T-helper 9 cell (primary cell): ENCODE results near the gene RNF112.
A peak's percentile ranks its signal among the peaks of the same experiment; 100 is the strongest.
"Not testable (repeated sequence)": the region's sequence is repeated elsewhere in the genome, so short reads cannot be mapped to it uniquely, and the experiment has no call there.

Experiments
- DNase-seq: peaks from one replicate; pipeline ENCODE4 v3.0.0-alpha.2; 2020

RNF112 gene

GRCh38 chr17:19415806-19416775 lies 5.1 kb downstream of the RNF112 start:
- no peak for DNase-seq

GRCh38 chr17:19417611-19418010 lies 6.6 kb downstream of the RNF112 start:
- no peak for DNase-seq

- DNase-seq = no peak
Observed at GRCh38 chr17:19418251-19418992, 7.4 kb downstream of the RNF112 start.

- no peak for DNase-seq
Observed at GRCh38 chr17:19421219-19421618, 10.2 kb downstream of the RNF112 start.

- DNase-seq = no peak
Observed at GRCh38 chr17:19421926-19422325, 10.9 kb downstream of the RNF112 start.

- no peak for DNase-seq
Observed at GRCh38 chr17:19424934-19425868, 14.2 kb downstream of the RNF112 start.

GRCh38 chr17:19426631-19427030 lies 15.6 kb downstream of the RNF112 start:
- DNase-seq = no peak

GRCh38 chr17:19431691-19432090 lies 20.7 kb downstream of the RNF112 start:
- DNase-seq = no peak

- no peak for DNase-seq
Observed at GRCh38 chr17:19433255-19433654, 22.2 kb downstream of the RNF112 start.

- DNase-seq = no peak
Observed at GRCh38 chr17:19433727-19434340, 22.8 kb downstream of the RNF112 start.

GRCh38 chr17:19440421-19440820 lies 29.4 kb downstream of the RNF112 start:
- DNase-seq = no peak

GRCh38 chr17:19441288-19441687 lies 30.3 kb downstream of the RNF112 start:
- not testable (repeated sequence) for DNase-seq

GRCh38 chr17:19442731-19443130 lies 31.7 kb downstream of the RNF112 start:
- DNase-seq = no peak

- no peak for DNase-seq
Observed at GRCh38 chr17:19443148-19443547, 32.1 kb downstream of the RNF112 start.

GRCh38 chr17:19445105-19445504 lies 34.1 kb downstream of the RNF112 start:
- DNase-seq = no peak

- DNase-seq = not testable (repeated sequence)
Observed at GRCh38 chr17:19446577-19446976, 35.5 kb downstream of the RNF112 start.

- peak; percentile 66 for DNase-seq
Observed at GRCh38 chr17:19447085-19447583, 36.1 kb downstream of the RNF112 start.

- no peak for DNase-seq
Observed at GRCh38 chr17:19448341-19449268, 37.6 kb downstream of the RNF112 start.

- DNase-seq = no peak
Observed at GRCh38 chr17:19449656-19450055, 38.6 kb downstream of the RNF112 start.

- no peak for DNase-seq
Observed at GRCh38 chr17:19453296-19453695, 42.3 kb downstream of the RNF112 start.

- DNase-seq = no peak
Observed at GRCh38 chr17:19454074-19454473, 43.0 kb downstream of the RNF112 start.
